Spleen (tissue), 11 donors: ENCODE data around the gene ZNF500. TPM values are rescaled to one million over a fixed set of nuclear protein-coding genes. Genes with fewer than 3 reads are reported as not detected.

ENCODE experiments used
- DNase-seq: peaks from one replicate; pipeline ENCODE4 v3.0.0-alpha.2; 2020
- H3K27ac ChIP-seq, 8 donors: fragments of 200-600 bp; sonication (generic) in 7 of 8; 1 replicate in 4 of 8; 2 replicates in 4 of 8; pipeline versions ENCODE4 v1.5.0 to v1.8.0; 2016 to 2021; ENCODE audit warnings: inconsistent platforms in 4 of 8, mild to moderate bottlenecking in 4 of 8, moderate library complexity in 1 of 8
- H3K27me3 ChIP-seq, 7 donors: fragments of 200-600 bp; sonication (generic) in 6 of 7; replicated peaks in 1 of 7; 1 replicate in 4 of 7; 2 replicates in 3 of 7; pipeline versions ENCODE4 v1.5.0 to v1.8.0; 2016 to 2021; ENCODE audit warnings: inconsistent platforms in 3 of 7, mild to moderate bottlenecking in 1 of 7
- H3K36me3 ChIP-seq, 6 donors: fragments of 200-600 bp; sonication (generic) in 5 of 6; 1 replicate in 4 of 6; 2 replicates in 2 of 6; pipeline versions ENCODE4 v1.5.0 to v1.8.0; 2016 to 2021; ENCODE audit warnings: inconsistent platforms in 2 of 6
- H3K4me1 ChIP-seq, 6 donors: fragments of 200-600 bp; sonication (generic) in 5 of 6; 1 replicate in 3 of 6; 2 replicates in 3 of 6; pipeline versions ENCODE4 v1.5.0 to v1.8.0; 2016 to 2021; ENCODE audit warnings: inconsistent platforms in 3 of 6
- H3K4me3 ChIP-seq, 8 donors: fragments of 200-600 bp; sonication (generic) in 7 of 8; 1 replicate in 4 of 8; 2 replicates in 4 of 8; pipeline versions ENCODE4 v1.5.0 to v1.8.0; 2016 to 2021; ENCODE audit warnings: inconsistent platforms in 4 of 8, mild to moderate bottlenecking in 4 of 8, moderate library complexity in 2 of 8
- H3K9me3 ChIP-seq, 8 donors: fragments of 200-600 bp; sonication (generic) in 7 of 8; 1 replicate in 4 of 8; 2 replicates in 4 of 8; pipeline versions ENCODE4 v1.5.0 to v1.8.0; 2016 to 2021; ENCODE audit warnings: inconsistent platforms in 4 of 8
- POLR2A ChIP-seq, 3 donors: fragments of 450-650 bp; IDR thresholded peaks; one replicate each; pipeline ENCODE4 v1.5.1; 2017; ENCODE audit warnings: antibody characterized with exemption in 3 of 3, mild to moderate bottlenecking in 1 of 3
- POLR2AphosphoS5 ChIP-seq, 3 donors: sonication (generic); formaldehyde crosslinking; IDR thresholded peaks; one replicate each; pipeline ENCODE4 v1.5.1; 2017; ENCODE audit warnings: antibody characterized with exemption in 3 of 3
- WGBS, 5 donors: extraction: QIAGEN DNeasy Blood & Tissue Kit in 3 of 5; methylation state at CpG; one replicate each; pipeline versions ENCODE4 v1.1.5 to v1.1.7; 2013 to 2018; 5-methylcytosine and 5-hydroxymethylcytosine counted together
- intact Hi-C: fragments of 100-400 bp; cut with DNase I; formaldehyde crosslinking; loops from one replicate; pipeline ENCODE4 v1.15.0; 2023; ENCODE audit warnings: low total_unique reads
- polyA plus RNA-seq, 3 donors: library from polyadenylated mRNA; stranded (reverse); fragments of 200-250 nt; gene quantifications; one replicate each; pipeline ENCODE4 v1.2.1, GENCODE V29; 2013
- total RNA-seq, 7 donors: library from RNA; depleted of rRNA in 3 of 7; stranded (reverse); fragments of >200 nt in 3 of 7; fragmentation: NEBNext Ultra II Directional in 4 of 7; extraction: Animal tissue kit (Norgen Biotek cat#: 25700) in 4 of 7; gene quantifications; one replicate each; pipeline versions ENCODE4 v1.1.0 to v1.2.1, GENCODE V29; 2016 to 2021
- TF ChIP-seq, protein P1 (sequence below), 11 experiments: fragments of 200-600 bp in 7 of 11; fragments of 450-650 bp in 4 of 11; sonication (generic) in 4 of 11; IDR thresholded peaks in 8 of 11; conservative IDR thresholded peaks in 3 of 11; 1 replicate in 7 of 11; 2 replicates in 4 of 11; pipeline versions ENCODE4 v1.4.0 to v1.8.0; 2016 to 2021; ENCODE audit warnings: antibody characterized with exemption in 11 of 11, inconsistent platforms in 4 of 11, mild to moderate bottlenecking in 1 of 11
- donor health status: healthy with polysubstance abuse.
- donor health status: DM: no; HTN: no; CAD: no; lungs with moderate emphysema.
- donor health status: DM: no; HTN: no; CAD: no.
- donor health status: Bipolar disorder and iron deficiency.
- donor health status: healthy.
- donor health status: DM: no; HTN: no; CAD: no.
- donor health status: DM: yes; HTN: yes; CAD: no.

Gene ZNF500
- total and polyA plus RNA-seq, 10 donors, result 2.5 to 32.3 (median 19.0) TPM

GRCh38 chr16:4805231-4805630 lies 38.3 kb upstream of the ZNF500 start:
- intact Hi-C loops, result no loop called here
- Histone ChIP-seq H3K9me3 (no peaks in the 10 kb centered on the region), H3K4me1 (peaks cover 19 to 37% (median 28%) of the 10 kb centered on the region in 6 donors), H3K27ac (peak overlapping the region in 1 of 8 donors; percentile 92), H3K4me3 (no peak overlapping the region), H3K27me3 (no peaks in the 10 kb centered on the region), H3K36me3 (peaks cover 0 to 64% (median 59%) of the 10 kb centered on the region in 6 donors)
- DNase-seq, result no peak
- 85 to 95% (median 92%) methylated on average over 11 of the region's 11 CpGs for WGBS, 5 donors
- TF ChIP-seq POLR2A (IDR thresholded peaks at IDR 0.05) (no peak), POLR2AphosphoS5 (IDR thresholded peaks at IDR 0.05) (no peak)
- TF ChIP-seq, protein P1, sequence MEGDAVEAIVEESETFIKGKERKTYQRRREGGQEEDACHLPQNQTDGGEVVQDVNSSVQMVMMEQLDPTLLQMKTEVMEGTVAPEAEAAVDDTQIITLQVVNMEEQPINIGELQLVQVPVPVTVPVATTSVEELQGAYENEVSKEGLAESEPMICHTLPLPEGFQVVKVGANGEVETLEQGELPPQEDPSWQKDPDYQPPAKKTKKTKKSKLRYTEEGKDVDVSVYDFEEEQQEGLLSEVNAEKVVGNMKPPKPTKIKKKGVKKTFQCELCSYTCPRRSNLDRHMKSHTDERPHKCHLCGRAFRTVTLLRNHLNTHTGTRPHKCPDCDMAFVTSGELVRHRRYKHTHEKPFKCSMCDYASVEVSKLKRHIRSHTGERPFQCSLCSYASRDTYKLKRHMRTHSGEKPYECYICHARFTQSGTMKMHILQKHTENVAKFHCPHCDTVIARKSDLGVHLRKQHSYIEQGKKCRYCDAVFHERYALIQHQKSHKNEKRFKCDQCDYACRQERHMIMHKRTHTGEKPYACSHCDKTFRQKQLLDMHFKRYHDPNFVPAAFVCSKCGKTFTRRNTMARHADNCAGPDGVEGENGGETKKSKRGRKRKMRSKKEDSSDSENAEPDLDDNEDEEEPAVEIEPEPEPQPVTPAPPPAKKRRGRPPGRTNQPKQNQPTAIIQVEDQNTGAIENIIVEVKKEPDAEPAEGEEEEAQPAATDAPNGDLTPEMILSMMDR (IDR thresholded peaks at IDR 0.05 in 8 of 11, conservative IDR thresholded peaks at IDR 0.05 in 3 of 11), result no peak

- Histone ChIP-seq H3K36me3 (peaks cover 0 to 64% (median 49%) of the 10 kb centered on the region in 6 donors), H3K4me1 (peaks cover 19 to 42% (median 33%) of the 10 kb centered on the region in 6 donors), H3K27ac (peak overlapping the region in 4 of 8 donors; percentile 91 to 95 (median 92)), H3K4me3 (no peak overlapping the region), H3K9me3 (no peaks in the 10 kb centered on the region), H3K27me3 (no peaks in the 10 kb centered on the region)
- 85 to 90% (median 88%) methylated on average over 26 of the region's 26 CpGs for WGBS, 5 donors
- no peak for DNase-seq
- TF ChIP-seq POLR2AphosphoS5 (IDR thresholded peaks at IDR 0.05), result peak in 1 of 3 donors; percentile 52
- TF ChIP-seq POLR2A (IDR thresholded peaks at IDR 0.05), result no peak
- TF ChIP-seq, protein P1 (IDR thresholded peaks at IDR 0.05 in 8 of 11, conservative IDR thresholded peaks at IDR 0.05 in 3 of 11), result no peak
- intact Hi-C loops, result loop anchor here (5.0 kb wide), 1 partner anchor 37 kb away; the partner anchor contains the start of gene ZNF500
These were observed 37.2 kb upstream of the ZNF500 start for GRCh38 chr16:4803898-4804762.

DNA sequence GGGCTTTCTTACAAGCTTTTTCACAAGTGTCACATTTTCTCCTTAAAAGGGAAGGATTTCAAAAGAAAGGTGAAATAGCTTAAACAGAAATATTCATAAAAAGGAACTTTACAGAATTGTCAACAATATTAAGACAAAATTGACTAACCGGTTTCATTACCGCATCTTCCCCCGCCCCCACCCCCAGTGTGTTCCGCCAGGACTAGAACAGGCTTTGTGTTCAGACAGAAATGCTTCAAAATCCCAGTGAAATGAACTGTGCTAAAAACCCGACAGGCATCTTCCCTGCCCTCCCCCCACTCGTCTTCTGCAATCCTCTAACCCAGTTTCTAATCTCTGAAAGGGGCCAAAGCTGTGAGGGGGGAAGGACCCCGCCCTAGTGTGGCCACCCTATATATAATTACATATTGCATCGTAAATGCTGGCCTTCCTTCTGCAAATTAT lies 36.5 kb upstream of the ZNF500 start:
- H3K4me3 ChIP-seq, result peak overlapping the region; percentile 55 to 99 (median 93)
- no peaks in the 10 kb centered on the region for H3K27me3 ChIP-seq
- peak overlapping the region in 7 of 8 donors; percentile 86 to 95 (median 91) for H3K27ac ChIP-seq
- intact Hi-C loops, result loop anchor here (5.0 kb wide), 1 partner anchor 36 kb away; the partner anchor contains the start of gene ZNF500
- DNase-seq, result no peak
- H3K4me1 ChIP-seq, result peaks cover 19 to 42% (median 33%) of the 10 kb centered on the region in 6 donors
- H3K9me3 ChIP-seq, result no peaks in the 10 kb centered on the region
- 41 to 68% (median 48%) methylated on average over 8 of the region's 8 CpGs for WGBS, 5 donors
- peaks cover 0 to 64% (median 45%) of the 10 kb centered on the region in 6 donors for H3K36me3 ChIP-seq
- no peak for TF ChIP-seq POLR2A (IDR thresholded peaks at IDR 0.05)
- TF ChIP-seq, protein P1 (IDR thresholded peaks at IDR 0.05 in 8 of 11, conservative IDR thresholded peaks at IDR 0.05 in 3 of 11), result no peak
- no peak for TF ChIP-seq POLR2AphosphoS5 (IDR thresholded peaks at IDR 0.05)
